Activated gamma-delta T cell (primary cell): Measurements from ENCODE around the gene CDC42BPA.
"Not testable (repeated sequence)": the region's sequence is repeated elsewhere in the genome, so short reads cannot be mapped to it uniquely, and the experiment has no call there.

ENCODE experiments used
- DNase-seq: peaks from one replicate; lab custom pipeline; 2025; lab: John Stamatoyannopoulos, UW

Gene CDC42BPA

DNA sequence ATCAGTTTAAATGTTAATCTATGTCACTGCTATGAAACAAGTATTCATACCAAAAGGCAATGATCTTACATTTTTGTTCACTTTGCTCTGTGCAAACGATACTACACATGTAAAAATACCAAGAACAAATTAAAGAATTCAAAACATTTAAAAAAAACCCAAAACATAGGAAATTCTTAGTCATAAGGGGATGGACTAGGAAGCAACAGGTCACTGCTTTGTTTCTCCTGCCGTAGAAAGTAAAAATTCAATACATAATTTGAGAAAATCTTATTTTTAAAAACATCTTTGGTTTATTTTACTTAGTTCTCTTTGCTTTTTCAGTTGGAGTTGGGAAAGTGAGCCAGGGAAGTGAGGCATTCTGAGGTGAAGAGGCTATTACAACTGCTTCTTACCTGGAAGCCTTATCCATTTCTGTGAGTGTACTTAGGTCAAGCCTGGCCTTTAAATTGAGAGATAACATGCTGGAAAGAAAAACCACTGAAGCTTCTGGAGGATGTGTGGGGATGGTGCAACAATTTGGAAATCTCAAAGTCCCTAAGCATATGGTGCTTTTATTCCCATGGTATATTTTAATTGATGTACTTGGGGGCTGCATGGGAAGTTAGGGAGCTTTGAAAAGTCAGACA lies 183.5 kb downstream of the CDC42BPA start:
- no peak for DNase-seq

DNA sequence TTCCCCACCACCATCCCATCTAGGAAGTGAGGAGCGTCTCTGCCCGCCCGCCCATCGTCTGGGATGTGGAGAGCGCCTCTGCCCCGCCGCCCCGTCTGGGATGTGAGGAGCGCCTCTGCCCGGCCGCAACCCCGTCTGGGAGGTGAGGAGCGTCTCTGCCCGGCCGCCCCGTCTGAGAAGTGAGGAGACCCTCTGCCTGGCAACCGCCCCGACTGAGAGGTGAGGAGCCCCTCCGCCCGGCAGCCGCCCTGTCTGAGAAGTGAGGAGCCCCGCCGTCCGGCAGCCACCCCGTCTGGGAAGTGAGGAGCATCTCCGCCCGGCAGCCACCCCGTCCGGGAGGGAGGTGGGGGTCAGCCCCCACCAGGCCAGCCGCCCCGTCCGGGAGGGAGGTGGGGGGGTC lies 185.6 kb downstream of the CDC42BPA start:
- DNase-seq: not testable (repeated sequence)

DNA sequence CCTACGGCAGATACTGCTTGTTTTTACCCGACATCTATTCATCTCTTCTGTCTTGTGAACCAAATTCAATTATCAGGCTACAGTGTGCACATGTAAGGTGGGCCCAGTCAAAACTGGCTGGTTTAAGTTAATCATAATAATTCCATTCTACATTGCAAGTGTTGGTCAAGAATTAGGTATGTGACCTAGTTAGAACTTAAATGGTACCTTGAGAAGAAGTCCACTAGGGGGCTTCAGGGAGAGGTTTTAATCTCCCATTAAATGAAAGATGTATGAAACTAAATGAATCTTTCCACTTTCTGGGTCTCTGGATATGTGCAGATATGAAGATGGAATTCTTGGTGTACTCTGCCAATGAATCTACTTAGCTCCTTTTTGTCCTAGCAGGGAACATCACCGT lies 187.1 kb downstream of the CDC42BPA start:
- no peak for DNase-seq

DNA sequence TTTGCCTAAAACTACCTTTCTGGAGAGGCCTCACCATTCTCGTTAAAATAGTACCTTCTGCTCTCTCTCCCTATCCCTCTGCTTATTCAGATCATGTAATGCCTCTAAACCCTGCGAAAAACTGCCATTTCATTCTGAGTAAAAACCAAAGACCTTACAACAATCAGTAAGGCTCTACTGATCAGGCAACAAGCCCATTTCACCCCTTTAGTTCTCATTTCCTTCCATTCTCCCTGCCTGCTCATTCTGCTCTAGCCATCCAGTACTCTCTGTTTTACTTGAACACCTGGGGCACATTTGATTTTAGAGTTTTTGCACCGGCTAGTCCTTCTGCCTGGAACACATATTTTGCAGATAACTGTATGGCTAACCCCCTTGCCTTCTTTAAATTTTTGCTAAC lies 190.4 kb downstream of the CDC42BPA start:
- DNase-seq: no peak

DNA sequence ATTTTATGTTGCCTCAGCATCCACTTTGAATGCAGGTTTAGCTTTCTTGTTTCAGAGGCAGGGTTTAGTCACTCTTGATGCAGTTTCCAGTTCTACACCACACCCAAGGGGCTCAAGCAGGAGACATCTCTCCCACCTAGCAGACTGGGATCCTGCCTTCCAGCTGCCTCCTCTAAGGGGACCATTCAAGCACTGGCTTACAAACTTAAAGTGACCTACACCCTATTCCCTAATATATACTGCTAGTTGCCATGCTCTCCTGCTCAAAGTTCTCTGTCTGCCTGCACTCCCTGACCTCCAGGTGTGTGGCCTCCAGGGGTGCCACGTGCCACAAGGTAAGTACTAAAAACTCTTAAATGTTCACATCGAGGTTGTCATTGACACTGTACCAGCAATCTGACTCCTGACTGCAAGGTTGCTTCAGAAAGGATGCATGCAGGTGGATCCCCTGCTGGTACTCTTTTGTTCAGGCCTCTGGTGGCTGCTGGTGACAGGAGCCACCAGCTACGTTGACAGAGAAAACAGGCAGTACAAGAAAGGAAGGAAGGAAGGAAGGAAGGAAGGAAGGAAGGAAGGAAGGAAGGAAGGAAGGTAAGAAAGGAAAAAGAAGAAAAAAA lies 192.3 kb downstream of the CDC42BPA start:
- DNase-seq: no peak

DNA sequence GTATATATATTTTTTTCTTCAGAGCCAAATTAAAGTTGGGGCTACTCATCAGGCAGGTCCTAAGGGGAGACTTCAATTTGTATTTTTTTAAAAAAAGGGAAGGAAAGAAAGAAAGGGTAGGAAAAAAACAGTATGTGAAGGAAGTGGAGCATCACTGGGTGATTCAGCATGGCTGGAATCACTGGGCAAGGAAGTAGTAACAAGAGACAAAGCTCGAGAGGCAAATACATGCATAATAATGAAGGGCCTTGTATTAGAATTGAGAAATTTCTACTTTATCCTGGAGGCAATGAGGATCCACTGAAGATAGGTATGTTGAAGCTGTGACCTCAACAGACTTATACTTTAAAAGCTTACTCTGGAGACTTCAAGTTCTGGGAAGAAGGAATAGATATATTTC lies 193.8 kb downstream of the CDC42BPA start:
- DNase-seq: no peak

DNA sequence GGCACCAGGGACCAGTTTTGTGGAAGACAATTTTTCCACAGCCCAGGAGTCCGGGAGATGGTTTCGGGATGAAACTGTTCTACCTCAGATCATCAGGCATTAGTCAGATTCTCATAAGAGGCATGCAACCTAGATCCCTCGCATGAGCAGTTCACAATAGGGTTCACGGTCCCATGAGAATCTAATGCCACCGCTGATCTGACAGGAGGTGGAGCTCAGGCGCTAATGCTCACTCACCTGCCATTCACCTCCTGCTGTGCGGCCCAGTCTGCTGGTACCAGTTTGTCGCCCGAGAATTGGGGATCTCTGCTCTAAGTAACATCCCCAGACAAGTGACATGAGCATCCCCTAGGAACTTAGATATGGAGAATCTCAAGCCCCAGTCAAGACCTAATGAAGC lies 197.5 kb downstream of the CDC42BPA start:
- no peak for DNase-seq

DNA sequence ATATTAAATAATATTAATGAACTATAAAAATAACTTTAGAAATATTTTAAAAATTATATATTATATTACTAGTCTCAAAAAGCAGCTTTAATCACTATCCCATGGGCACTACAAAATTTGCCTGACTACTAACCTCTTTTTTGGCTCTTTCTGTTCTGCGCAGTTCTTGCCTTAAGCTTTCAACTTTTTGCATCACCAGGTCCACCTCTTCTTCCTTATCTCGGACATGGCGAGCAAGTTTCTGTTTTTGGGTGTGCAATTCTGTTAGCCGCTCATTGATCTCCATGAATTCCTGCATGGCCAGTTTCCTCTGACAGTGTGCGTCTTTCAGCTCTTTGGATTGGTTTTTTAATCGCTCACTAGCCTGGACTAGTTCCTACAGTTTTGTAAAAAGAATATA lies 205.8 kb downstream of the CDC42BPA start:
- DNase-seq: no peak

DNA sequence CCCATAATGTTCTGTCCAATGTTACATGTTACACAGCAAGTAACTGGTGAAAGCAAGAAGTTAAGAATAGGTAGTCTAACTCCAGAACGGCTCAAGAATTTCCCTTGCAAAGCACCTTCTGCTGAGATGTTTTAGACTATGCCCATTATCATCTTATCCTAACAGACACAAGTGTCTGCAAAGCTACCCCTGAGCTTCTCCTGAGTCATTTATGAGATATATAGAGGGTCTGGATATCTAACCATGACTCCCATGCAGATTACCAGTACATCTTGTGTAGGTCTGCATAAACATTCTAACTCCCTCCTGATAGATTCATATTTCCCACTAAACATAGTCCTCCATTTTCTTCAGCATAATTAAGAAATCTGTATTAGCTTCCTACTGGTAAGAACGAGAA lies 206.5 kb downstream of the CDC42BPA start:
- no peak for DNase-seq

DNA sequence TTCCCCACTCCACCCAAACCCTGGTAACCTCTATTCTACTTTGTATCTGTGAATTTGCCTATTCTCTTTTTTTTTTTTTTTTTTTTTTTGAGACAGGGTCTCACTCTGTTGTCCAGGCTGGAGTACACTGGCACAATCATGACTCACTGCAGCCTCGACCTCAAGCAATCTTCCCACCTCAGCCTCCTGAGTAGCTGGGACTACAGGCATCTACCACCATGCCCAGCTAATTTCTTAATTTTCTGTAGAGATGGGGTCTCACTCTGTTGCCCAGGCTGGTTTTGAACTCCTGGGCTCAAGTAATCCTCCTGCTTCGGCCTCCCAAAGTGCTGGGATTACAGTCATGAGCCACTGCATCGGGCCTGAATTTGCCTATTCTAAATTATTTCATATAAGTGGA lies 213.0 kb downstream of the CDC42BPA start:
- not testable (repeated sequence) for DNase-seq

DNA sequence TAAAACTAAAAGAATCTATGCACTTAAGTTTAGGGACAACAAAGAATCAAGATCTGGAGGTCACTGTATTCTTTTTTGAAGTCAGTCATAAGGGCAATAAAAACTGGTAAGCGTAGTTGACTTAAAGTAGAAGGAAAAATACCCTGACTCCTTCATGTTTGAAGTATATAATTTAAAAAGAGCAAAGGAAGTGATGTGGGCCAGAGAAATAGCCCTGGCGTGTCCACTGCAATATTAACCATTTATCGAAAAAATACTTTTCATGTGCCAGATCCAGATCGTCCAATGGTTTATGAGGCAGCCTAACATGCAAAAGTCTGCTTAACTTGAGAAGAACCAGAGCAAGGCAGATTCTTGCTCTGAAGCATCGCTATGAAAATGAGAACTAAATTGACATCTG lies 216.2 kb downstream of the CDC42BPA start:
- no peak for DNase-seq

DNA sequence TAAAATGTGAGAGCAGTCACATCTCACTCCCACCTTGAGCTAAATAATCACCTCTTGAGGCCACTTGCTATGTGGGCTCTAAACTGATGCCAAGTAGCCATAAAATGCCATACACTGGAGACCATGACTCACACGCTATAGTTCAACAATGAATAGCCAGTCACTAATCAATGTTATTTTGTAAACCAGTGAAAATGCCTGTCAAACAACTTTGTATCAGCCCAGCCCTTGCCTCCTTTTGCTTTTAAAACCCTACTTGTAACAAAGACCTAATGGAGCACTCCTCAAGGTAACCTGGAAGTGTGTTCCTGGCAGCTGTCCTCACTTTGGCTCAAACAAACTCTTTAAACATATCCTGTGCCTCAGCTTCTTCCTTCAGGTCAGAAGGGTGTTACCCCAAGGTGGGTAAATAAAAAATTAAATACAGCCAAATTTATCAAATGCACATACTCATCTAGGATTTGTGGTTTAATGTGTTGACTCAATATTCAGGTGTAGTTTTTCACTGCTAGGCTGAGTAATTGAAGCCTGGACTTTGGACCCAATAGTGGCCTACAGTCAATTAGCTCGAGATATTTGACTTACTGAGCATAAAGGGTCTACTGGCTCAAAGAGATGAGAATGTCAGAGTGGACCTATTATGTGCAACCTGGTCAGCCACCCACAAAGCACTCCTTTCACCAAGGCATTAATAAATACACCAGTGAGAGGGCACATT lies 223.9 kb downstream of the CDC42BPA start:
- DNase-seq: no peak

DNA sequence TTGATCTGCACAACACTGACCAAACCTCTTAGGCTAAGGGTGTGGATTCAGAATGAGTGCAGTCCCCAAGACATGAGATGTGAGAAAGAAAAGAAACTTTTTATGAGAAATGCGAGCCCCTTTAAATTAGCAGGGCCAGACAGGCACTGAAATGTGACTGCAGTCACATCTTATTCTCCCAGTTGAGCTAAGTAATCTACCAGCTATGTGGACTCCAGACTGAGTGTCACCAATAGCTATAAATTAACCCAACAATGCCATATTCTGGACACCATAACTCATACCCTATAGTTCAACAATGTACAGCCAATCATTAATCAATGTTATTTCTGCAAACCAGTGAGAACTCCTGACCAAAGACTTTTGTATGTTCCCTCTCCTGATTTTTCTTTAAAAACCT lies 225.0 kb downstream of the CDC42BPA start:
- no peak for DNase-seq

DNA sequence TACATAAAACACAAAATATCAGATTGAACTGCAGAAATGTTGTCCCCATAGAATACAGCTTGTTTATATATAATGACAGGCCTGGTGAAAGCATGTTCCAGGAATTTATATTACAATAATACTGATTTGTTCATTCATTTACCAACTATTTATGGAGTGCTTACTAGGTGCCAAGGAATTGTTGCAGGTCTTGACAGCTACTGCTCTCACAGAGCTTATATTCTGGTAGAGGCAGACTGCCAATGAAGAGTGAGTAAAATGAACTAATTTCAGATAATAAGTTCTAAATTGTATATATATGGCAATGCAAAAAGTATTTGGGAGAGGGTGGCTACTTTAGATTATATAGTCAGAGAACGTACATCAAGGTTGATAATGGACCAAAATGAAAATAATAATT lies 226.2 kb downstream of the CDC42BPA start:
- DNase-seq: no peak

DNA sequence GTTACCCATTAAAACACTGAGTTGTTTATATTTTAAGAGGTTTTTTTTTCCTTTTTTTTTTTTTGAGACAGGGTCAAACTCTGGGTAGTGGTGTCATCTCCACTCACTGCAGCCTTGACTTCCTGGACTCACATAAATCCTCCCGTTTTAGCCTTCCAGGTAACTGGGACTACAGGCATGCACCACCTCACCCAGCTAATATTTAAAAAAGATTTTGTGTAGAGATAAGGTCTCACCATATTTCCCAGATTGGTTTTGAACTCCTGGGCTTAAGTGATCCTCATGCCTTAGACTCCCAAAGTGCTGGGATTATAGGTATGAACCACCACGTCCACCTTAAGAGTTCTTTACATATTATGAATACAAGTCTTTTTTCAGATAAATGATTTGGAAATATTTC lies 231.7 kb downstream of the CDC42BPA start:
- DNase-seq: no peak

DNA sequence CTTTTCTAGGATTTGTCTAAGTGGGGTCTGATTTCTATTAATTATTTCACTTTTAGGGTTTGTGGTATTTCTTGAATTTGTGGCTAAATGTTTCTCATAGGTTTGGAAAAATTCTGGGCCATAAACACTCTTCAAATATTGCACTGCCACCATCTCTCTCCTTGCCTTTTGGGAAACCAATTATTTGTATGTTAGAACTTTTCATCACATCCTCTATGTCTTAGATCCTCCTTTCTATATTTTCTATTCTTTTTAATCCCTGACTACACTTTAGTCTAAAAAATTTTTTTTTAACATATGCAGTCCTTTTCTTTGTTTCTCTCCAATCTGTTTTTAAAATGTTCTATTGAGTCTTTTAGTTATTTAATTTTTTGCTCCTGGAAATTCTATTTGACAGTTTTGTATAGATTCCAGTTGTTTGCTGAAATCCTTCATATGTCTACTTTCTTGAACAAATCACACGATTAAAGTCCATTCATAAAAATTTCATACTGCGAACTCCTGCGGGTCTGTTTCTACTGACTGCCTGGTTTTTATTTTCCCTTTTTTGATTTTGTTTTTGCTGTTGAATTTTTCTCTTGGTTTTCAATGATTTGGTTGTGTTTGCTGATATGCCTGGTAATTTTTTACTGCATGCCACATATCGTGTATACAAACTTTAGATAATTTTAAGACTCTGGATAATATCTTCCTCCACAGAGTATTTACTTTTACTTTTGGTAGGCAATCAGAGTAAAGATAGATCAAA lies 235.1 kb downstream of the CDC42BPA start:
- no peak for DNase-seq

DNA sequence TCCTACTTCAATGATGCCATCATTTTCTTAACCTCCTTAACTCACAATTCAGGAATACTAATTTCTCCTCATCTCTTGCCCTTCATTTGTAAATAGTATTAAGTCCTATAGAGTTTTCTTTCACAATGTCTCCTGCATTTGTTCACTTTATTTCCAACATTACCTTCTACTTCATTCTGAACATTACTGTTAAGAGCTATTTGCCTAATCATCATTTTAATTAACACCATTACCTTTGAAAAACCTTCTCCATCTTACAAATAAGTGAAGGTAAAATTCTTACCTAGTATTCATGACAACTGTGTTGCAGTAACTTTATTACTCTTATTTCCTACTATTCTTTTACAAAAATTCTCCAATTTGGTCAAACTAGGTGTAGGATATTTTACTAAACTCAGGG lies 240.5 kb downstream of the CDC42BPA start:
- no peak for DNase-seq

DNA sequence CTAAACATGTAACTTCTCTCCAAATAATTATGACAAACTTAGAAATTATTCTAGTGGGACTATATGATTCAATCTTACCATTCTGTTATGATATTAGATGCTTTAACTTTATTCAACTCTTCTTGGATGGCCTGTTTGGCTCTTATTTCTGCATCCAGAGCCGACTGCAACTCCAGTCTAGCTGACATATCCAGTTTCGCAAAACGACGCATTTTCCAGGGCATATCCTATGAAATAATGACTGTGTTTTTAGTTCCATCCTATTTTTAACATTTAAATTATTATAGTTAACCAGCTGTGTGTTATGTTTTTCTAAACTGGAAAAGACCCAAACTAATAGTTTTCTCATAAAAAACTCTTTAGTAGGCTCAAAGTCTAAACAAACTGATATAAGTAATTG lies 244.5 kb downstream of the CDC42BPA start:
- DNase-seq: no peak

DNA sequence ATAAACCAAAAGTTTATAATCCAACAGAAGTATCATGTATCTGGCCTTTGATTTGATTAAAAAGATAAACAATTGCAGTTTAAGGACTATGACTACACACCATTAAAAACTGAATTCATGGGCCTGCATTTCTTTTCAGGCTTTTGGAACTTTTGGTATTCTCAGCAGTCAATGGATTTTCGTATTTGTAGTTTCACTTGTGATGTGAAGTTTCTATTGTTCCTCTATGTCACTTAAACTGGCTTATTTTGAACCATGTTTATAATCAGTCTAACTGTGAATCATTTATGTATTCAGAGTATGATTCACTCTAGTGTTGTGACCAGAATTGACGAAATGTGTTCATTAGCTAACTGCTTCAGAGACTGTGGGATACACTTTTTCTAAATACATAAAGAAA lies 245.3 kb downstream of the CDC42BPA start:
- DNase-seq: no peak

DNA sequence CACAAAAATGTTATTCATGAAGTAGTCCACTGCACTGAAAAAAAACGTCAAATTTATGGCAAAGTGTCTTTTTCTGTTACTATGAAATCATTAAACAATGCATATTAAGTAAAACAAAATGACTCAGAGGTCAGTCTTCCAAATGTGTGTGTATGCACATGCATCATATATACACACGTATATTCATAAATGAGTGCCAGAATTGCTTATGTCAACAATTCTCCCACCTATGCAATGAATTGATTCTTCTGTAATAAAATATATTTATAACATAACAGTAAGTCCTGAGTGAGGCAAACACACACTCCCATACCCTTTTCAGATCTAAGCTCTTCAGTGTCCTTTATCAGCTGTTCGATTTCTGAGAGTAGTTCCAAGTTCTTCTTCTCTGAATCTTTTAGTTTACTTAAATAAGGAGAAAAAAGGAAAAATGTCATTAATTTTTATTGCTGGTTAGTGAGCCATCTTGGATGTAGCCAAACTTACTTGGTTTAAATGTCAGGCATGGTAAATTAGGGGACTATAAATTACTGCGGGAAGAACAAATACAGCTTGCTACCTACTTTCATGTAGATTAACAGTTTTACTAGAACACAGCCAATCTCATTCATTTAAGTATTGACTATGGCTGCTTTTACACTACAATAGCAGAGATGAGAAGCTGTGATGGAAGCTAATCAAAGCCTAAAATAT lies 246.3 kb downstream of the CDC42BPA start:
- no peak for DNase-seq

DNA sequence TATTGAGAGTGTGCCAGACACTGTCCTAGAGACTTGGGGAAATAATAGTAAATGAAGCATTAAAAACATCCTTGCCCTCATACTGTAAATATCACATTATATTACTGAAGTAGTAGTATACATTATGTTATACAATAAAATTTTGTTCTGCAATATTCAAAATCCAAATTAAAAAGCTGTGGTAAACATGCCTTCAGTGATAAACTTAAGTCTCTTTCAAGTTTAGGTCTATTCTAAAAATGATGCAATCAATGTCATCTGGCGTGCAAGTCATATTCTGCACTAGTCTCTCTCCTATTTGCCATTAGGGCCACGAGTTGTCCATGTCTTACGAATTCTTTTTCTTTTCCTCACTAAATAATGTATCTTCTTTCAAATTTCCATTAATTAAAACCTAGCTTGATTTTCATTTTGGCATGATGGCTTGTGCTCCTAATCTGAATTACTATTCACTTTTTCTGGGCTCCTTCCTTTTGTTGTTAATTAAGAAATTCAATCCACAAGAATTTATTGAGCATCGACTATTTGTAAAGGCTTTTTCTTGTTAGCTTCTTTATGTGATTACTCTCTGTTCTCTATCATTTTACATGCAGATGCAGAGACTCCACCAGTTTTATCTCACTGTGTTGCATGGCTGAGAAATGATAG lies 247.5 kb downstream of the CDC42BPA start:
- no peak for DNase-seq

DNA sequence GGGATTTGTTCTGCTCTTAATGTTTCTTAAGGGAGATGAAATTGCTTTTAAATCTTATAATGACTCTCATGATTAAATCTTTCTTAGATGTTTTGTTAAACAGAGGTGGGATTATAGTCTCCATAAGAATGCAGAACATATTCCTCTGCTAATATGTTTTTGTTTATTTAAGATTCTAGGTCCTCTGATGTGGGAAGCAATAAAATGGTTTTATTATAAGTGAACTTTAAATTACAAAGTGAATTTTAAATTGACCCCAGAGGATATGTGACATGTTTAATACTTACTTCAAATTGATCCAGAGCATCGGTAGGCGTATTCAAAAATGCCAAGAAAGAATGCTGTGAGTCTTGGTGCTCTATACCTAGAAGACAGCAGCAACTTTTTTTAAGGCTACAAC lies 248.8 kb downstream of the CDC42BPA start:
- no peak for DNase-seq
